Stimulated activated CD8-positive, alpha-beta memory T cell treated with anti-CD3 and anti-CD28 coated beads, Interleukin-7, amount 100 ng/mL, for 48 hours (primary cell): Measurements from ENCODE around the gene FBXO22.
"Not testable (repeated sequence)": the region's sequence is repeated elsewhere in the genome, so short reads cannot be mapped to it uniquely, and the experiment has no call there.

Experiments
- DNase-seq, 2 donors: peaks; one replicate each; pipeline ENCODE4 v3.0.0-alpha.2; 2020; ENCODE audit warnings: low read depth in 1 of 2; ENCODE audit errors: extremely low read depth in 1 of 2

Gene FBXO22

GRCh38 chr15:75903331-75904239 lies at the start of gene FBXO22:
FBXO22 (plus strand) TSS chr15:75903878; CDS start chr15:75903964, 86 bp downstream.
- peak; percentile 83 to 86 for DNase-seq

- DNase-seq: no peak
Measured at GRCh38 chr15:75857886-75858285, 45.8 kb upstream of the FBXO22 start.

GRCh38 chr15:75861750-75862402 lies 41.8 kb upstream of the FBXO22 start:
- no peak for DNase-seq

GRCh38 chr15:75862796-75863195 lies 40.9 kb upstream of the FBXO22 start:
- no peak for DNase-seq

GRCh38 chr15:75864213-75865059 lies 39.2 kb upstream of the FBXO22 start:
- no peak for DNase-seq

GRCh38 chr15:75866045-75866444 lies 37.6 kb upstream of the FBXO22 start:
- not testable (repeated sequence) for DNase-seq

- DNase-seq: no peak
Measured at GRCh38 chr15:75866916-75867315, 36.8 kb upstream of the FBXO22 start.

- DNase-seq: no peak
Measured at GRCh38 chr15:75867449-75867848, 36.2 kb upstream of the FBXO22 start.

GRCh38 chr15:75868019-75868418 lies 35.7 kb upstream of the FBXO22 start:
- no peak for DNase-seq

GRCh38 chr15:75869446-75869845 lies 34.2 kb upstream of the FBXO22 start:
- DNase-seq: no peak

- DNase-seq: not testable (repeated sequence)
Measured at GRCh38 chr15:75871589-75871988, 32.1 kb upstream of the FBXO22 start.

GRCh38 chr15:75872403-75872990 lies 31.2 kb upstream of the FBXO22 start:
- DNase-seq: no peak

- no peak for DNase-seq
Measured at GRCh38 chr15:75884041-75884440, 19.6 kb upstream of the FBXO22 start.

GRCh38 chr15:75887178-75887577 lies 16.5 kb upstream of the FBXO22 start:
- no peak for DNase-seq

GRCh38 chr15:75891895-75892294 lies 11.8 kb upstream of the FBXO22 start:
- no peak for DNase-seq

GRCh38 chr15:75895731-75896130 lies 7.9 kb upstream of the FBXO22 start:
- no peak for DNase-seq

- no peak for DNase-seq
Measured at GRCh38 chr15:75900577-75900976, 3.1 kb upstream of the FBXO22 start.

- no peak for DNase-seq
Measured at GRCh38 chr15:75902129-75902557, 1.5 kb upstream of the FBXO22 start.

GRCh38 chr15:75905231-75905630 lies 1.6 kb downstream of the FBXO22 start:
- DNase-seq: no peak

GRCh38 chr15:75910355-75910754 lies 6.7 kb downstream of the FBXO22 start:
- not testable (repeated sequence) for DNase-seq

- no peak for DNase-seq
Measured at GRCh38 chr15:75916978-75917377, 13.3 kb downstream of the FBXO22 start.
